GM21717 (cell line): ENCODE results near the gene PPM1F.
"Not testable (repeated sequence)": the region's sequence is repeated elsewhere in the genome, so short reads cannot be mapped to it uniquely, and the experiment has no call there.

Source experiments
- ATAC-seq: cut with Tn5 transposase; IDR thresholded peaks from one replicate; pipeline ENCODE4 v1.9.1; 2021; ENCODE audit warnings: mild to moderate bottlenecking, moderate library complexity; ENCODE audit not compliant: unreplicated experiment

The PPM1F gene

DNA sequence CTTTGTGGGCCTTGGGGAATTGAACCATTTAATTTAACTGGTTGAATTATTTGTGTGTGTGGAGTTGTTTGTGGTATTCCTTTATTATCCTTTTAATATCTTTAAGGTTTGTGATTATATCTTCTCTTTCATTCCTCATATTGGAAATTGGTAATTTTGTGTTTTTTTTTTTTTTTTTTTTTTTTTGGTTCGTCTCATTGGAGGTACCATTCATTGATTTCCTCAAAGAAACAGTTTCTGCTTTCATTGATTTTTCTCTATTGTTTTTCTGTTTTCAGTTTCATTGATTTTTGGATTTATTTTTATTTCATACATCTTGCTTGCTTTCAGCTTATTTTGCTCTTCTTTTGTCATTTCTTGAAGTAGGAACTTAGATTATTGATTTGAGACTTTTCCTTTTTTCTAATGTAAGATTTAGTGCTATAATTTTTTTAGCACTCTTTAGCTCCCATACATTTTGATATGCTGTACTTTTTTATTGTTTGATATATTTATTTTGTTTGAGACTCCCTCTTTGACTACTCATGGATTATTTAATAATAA, 54.2 kb downstream of the PPM1F start:
- ATAC-seq: no peak

DNA sequence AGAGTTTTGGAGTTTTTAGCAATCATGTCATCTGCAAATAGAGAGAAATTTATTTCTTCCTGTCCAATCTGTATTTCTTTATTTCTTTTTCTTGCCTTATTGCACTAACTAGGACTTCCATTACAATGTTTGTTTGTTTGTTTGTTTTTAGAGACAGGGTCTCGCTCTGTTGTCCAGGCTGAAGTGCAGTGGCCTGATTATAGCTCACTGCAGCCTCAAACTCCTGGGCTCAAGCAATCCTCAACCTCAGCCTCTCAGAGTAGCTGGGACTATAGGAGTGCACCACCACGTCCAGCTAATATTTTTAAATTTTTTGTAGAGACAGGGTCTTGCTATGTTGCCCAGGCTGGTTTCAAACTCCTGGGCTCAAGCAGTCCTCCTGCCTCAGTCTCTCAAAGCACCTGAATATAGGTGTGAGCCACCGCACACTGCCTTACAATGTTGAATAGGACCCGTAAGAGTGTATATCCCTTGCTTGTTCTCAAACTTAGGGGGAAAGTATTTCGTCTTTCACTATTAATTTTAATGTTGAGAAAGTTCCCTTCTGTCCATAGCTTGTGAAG, 55.6 kb downstream of the PPM1F start:
- no peak for ATAC-seq

DNA sequence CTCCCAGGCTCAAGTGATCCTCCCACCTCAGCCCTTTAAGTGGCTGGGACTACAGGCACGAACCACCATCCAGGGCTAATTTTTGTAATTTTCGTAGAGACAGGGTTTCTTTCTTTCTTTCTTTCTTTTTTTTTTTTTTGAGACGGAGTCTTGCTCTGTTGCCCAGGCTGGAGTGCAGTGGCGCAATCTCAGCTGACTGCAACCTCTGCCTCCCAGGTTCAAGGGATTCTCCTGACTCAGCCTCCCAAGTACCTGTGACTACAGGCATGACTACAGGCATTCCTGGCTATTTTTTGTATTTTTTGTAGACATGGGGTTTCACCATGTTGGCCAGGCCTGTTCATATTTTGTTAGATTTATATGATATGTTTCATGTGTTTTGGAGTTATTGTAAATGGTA, 56.4 kb downstream of the PPM1F start:
- not testable (repeated sequence) for ATAC-seq

DNA sequence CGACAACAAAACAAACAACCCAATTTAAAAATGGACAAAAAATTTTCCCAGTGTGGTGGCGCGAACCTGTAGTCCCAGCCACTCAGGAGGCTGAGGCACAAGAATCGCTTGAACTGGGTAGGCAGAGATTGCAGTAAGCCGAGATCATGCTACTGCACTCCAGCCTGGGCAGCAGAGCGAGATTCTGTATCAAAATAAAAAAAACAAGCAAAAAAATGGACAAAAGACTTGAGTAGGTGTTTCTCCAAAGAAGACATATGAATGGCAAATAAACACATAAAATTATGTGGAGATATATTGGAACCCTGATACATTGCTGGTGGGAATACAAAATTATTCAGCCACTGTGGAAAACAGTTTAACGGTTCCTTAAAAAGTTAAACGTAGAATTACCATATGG, 57.8 kb downstream of the PPM1F start:
- no peak for ATAC-seq

DNA sequence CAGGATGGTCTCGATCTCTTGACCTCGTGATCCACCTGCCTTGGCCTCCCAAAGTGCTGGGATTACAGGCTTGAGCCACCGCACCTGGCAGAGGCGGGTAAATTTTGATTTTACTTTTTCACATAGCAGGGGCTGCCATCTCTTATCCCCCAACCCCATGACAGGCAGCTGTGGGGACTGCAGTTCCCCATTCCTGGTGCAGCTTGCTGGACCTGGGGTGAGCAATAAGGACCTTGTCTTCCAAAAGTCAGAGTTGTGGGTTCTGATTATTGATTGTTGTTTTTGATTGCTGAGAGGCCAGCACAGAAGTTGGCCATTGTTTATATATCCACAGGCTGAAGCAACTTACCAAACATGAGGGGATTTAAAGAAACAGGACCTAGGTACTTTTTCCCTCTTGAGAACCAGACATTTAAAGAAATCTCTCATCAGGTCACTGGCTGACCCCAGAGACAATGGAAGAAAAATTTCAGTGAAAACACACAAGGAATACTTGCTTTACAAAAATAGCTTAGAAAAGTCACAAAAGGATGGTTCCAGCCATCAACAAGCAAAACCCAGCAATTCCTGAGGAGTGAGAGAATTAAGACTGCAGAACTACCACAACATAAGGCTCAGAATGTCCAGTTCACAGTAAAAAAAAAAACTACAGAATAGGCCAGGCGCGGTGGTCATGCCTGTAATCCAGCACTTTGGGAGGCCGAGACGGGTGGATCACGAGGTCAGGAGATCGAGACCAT, 63.2 kb downstream of the PPM1F start:
- ATAC-seq: no peak

DNA sequence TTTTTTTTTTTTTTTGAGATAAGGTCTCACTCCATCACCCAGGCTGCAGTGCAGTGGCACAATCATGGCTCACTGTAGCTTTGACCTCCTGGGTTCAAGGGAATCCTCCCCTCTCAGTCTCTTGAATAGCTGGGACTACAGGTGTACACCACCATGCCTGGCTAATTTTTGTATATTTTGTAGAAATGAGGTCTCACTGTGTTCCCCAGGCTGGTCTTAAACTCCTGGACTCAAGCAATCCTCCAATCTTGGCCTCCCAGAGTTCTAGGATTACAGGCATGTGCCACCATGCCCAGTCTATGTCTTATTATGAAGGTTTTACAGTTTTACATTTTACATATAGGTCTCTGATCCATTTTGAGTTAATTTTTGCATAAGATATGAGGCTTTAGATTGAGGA, 64.8 kb downstream of the PPM1F start:
- no peak for ATAC-seq

DNA sequence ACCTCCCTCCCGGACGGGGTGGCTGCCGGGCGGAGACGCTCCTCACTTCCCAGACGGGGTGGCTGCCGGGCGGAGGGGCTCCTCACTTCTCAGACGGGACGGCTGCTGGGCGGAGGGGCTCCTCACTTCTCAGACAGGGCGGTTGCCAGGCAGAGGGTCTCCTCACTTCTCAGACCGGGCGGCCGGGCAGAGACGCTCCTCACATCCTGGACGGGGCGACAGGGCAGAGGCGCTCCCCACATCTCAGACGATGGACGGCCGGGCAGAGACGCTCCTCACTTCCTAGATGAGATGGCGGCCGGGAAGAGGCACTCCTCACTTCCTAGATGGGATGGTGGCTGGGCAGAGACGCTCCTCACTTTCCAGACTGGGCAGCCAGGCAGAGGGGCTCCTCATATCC, 68.7 kb downstream of the PPM1F start:
- not testable (repeated sequence) for ATAC-seq

DNA sequence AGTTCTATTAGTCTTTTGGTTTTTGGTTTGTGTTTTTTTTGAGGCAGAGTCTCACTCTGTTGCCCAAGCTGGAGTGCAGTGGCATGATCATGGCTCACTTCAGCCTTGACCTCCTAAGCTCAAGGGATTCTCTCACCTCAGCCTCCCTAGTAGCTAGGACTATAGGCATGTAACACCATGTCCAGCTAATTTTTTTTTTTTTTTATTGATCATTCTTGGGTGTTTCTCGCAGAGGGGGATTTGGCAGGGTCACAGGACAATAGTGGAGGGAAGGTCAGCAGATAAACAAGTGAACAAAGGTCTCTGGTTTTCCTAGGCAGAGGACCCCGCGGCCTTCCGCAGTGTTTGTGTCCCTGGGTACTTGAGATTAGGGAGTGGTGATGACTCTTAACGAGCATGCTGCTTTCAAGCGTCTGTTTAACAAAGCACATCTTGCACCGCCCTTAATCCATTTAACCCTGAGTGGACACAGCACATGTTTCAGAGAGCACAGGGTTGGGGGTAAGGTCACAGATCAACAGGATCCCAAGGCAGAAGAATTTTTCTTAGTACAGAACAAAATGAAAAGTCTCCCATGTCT, 69.8 kb downstream of the PPM1F start:
- ATAC-seq: not testable (repeated sequence)

DNA sequence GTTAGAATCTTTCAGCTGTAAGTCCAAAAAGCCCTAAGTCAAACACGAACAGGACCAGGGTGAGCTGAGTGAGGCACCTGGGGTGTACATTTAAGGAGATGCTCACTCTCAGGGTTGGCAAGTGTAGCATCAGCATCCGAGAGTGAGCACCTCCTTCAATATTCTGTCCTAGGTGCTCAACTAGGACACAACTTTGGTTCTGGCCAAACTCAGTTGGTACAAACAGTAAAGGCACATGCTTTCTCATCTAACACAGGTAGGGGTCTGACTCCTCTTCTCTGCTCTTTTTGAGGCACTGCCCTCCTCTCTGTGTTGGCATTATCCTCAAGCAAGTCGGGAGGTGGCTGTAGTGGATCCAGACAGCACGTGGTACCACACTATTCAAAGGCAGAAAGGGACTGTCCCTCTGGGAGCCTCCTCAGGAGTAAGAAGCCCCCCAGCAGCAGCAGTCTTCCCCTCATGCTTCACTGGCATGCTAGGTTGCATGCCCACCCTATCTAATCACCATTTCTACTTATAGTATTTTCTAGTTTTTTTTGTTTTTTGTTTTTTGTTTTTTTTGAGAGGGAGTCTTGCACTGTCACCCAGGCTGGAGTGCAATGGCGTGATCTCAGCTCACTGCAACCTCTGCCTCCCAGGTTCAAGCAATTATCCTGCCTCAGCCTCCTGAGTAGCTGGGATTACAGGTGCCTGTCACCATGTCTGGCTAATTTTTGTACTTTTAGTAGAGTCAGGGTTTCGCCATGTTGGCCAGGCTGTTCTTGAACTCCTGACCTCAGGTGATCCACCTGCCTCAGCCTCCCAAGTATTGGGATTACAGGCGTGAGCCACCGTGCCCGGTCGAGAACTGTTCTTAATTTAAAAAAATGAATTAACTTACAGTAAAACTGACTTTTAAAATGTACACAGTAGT, 70.6 kb downstream of the PPM1F start:
- no peak for ATAC-seq

DNA sequence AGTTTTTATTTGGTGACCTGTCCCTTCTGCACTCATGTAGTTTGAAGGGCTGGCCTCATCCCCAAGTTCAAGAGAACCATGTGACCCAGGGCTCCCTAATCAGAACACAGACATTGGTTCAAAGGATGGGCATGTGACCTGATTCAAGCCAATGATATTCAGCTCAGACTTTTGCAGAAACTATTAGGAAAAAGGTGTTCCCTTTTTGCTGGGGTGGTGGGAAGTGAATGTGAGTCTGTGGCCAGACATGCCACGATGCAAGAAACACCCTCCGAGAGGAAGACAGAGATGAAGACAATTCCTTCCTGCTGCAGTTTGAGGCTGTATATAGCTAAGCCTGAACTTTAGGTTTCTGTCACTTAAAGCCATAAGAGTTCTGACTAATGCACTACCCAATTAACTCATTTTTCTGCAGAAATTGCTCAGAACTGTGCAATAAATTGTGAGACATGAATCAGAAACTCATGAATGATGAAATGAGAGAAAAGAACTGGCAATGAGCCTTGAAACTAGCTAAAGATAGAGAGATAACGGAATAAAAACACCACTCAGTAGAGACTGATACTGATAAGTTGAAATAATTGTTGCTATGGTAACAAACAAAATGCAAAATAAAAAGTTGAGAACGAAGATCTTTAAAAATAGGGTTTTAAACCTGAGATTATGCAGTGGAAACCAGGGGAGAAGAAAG, 76.0 kb downstream of the PPM1F start:
- no peak for ATAC-seq

DNA sequence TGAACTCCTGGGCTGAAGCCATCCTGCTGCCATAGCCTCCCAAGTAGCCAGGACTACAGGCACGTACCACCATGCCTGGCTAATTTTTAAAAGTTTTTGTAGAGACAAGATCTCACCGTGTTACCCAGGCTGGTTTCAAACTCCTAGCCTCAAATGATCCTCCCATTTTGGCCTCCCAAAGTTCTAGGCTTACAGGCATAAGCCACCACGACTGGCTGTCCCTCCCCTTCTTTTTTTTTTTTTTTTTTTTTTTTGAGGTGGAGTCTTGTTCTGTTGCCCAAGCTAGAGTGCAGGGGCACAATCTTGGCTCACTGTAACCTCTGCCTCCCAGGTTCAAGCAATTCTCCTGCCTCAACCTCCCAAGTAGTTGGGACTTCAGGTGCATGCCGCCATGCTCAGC, 77.7 kb downstream of the PPM1F start:
- not testable (repeated sequence) for ATAC-seq

DNA sequence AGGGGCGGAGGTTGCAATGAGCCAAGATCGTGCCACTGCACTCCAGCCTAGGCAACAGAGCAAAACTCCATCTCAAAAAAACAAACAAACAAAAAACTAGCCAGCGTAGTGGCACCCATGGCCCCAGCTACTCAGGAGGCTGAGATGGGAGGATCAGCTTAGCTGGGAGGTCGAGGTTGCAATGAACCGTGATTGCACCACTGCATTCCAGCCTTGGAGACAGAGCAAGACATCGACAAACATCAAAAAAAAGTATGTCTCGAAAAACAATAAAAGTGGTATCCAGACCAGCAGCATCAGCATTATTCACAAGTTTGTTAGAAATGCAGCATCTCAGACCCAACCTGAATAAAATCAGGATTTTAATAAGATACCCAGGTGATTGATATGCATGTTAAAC, 79.0 kb downstream of the PPM1F start:
- ATAC-seq: no peak

DNA sequence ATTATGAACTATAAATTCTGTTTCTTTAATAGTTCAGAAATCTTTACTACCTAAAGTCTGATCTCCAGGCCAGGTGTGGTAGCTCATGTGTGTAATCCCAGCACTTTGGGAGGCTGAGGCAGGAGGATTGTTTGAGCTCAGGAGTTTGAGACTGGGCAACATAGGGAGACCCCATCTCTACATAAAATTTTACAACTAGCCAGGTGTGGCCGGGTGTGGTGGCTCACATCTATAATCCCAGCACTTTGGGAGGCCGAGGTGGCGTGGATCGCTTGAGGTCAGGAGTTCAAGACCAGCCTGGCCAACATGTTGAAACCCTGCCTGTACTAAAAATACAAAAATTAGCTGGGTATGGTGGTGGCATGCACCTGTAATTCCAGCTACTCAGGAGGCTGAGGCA, 79.9 kb downstream of the PPM1F start:
- ATAC-seq: not testable (repeated sequence)
